Spleen (tissue), 11 donors: Measurements from ENCODE around the gene RFTN1. TPM values are rescaled to one million over a fixed set of nuclear protein-coding genes. Genes with fewer than 3 reads are reported as not detected.

Experiments used
- DNase-seq: peaks from one replicate; pipeline ENCODE4 v3.0.0-alpha.2; 2020
- H3K27ac ChIP-seq, 8 donors: fragments of 200-600 bp; sonication (generic) in 7 of 8; 1 replicate in 4 of 8; 2 replicates in 4 of 8; pipeline versions ENCODE4 v1.5.0 to v1.8.0; 2016 to 2021; ENCODE audit warnings: inconsistent platforms in 4 of 8, mild to moderate bottlenecking in 4 of 8, moderate library complexity in 1 of 8
- H3K27me3 ChIP-seq, 7 donors: fragments of 200-600 bp; sonication (generic) in 6 of 7; replicated peaks in 1 of 7; 1 replicate in 4 of 7; 2 replicates in 3 of 7; pipeline versions ENCODE4 v1.5.0 to v1.8.0; 2016 to 2021; ENCODE audit warnings: inconsistent platforms in 3 of 7, mild to moderate bottlenecking in 1 of 7
- H3K36me3 ChIP-seq, 6 donors: fragments of 200-600 bp; sonication (generic) in 5 of 6; 1 replicate in 4 of 6; 2 replicates in 2 of 6; pipeline versions ENCODE4 v1.5.0 to v1.8.0; 2016 to 2021; ENCODE audit warnings: inconsistent platforms in 2 of 6
- H3K4me1 ChIP-seq, 6 donors: fragments of 200-600 bp; sonication (generic) in 5 of 6; 1 replicate in 3 of 6; 2 replicates in 3 of 6; pipeline versions ENCODE4 v1.5.0 to v1.8.0; 2016 to 2021; ENCODE audit warnings: inconsistent platforms in 3 of 6
- H3K4me3 ChIP-seq, 8 donors: fragments of 200-600 bp; sonication (generic) in 7 of 8; 1 replicate in 4 of 8; 2 replicates in 4 of 8; pipeline versions ENCODE4 v1.5.0 to v1.8.0; 2016 to 2021; ENCODE audit warnings: inconsistent platforms in 4 of 8, mild to moderate bottlenecking in 4 of 8, moderate library complexity in 2 of 8
- H3K9me3 ChIP-seq, 8 donors: fragments of 200-600 bp; sonication (generic) in 7 of 8; 1 replicate in 4 of 8; 2 replicates in 4 of 8; pipeline versions ENCODE4 v1.5.0 to v1.8.0; 2016 to 2021; ENCODE audit warnings: inconsistent platforms in 4 of 8
- CTCF ChIP-seq, 11 experiments: fragments of 200-600 bp in 7 of 11; fragments of 450-650 bp in 4 of 11; sonication (generic) in 4 of 11; IDR thresholded peaks in 8 of 11; conservative IDR thresholded peaks in 3 of 11; 1 replicate in 7 of 11; 2 replicates in 4 of 11; pipeline versions ENCODE4 v1.4.0 to v1.8.0; 2016 to 2021; ENCODE audit warnings: antibody characterized with exemption in 11 of 11, inconsistent platforms in 4 of 11, mild to moderate bottlenecking in 1 of 11
- POLR2A ChIP-seq, 3 donors: fragments of 450-650 bp; IDR thresholded peaks; one replicate each; pipeline ENCODE4 v1.5.1; 2017; ENCODE audit warnings: antibody characterized with exemption in 3 of 3, mild to moderate bottlenecking in 1 of 3
- POLR2AphosphoS5 ChIP-seq, 3 donors: sonication (generic); formaldehyde crosslinking; IDR thresholded peaks; one replicate each; pipeline ENCODE4 v1.5.1; 2017; ENCODE audit warnings: antibody characterized with exemption in 3 of 3
- WGBS, 5 donors: extraction: QIAGEN DNeasy Blood & Tissue Kit in 3 of 5; methylation state at CpG; one replicate each; pipeline versions ENCODE4 v1.1.5 to v1.1.7; 2013 to 2018; 5-methylcytosine and 5-hydroxymethylcytosine counted together
- intact Hi-C: fragments of 100-400 bp; cut with DNase I; formaldehyde crosslinking; loops from one replicate; pipeline ENCODE4 v1.15.0; 2023; ENCODE audit warnings: low total_unique reads
- polyA plus RNA-seq, 3 donors: library from polyadenylated mRNA; stranded (reverse); fragments of 200-250 nt; gene quantifications; one replicate each; pipeline ENCODE4 v1.2.1, GENCODE V29; 2013
- total RNA-seq, 7 donors: library from RNA; depleted of rRNA in 3 of 7; stranded (reverse); fragments of >200 nt in 3 of 7; fragmentation: NEBNext Ultra II Directional in 4 of 7; extraction: Animal tissue kit (Norgen Biotek cat#: 25700) in 4 of 7; gene quantifications; one replicate each; pipeline versions ENCODE4 v1.1.0 to v1.2.1, GENCODE V29; 2016 to 2021
- donor health status: healthy with polysubstance abuse.
- donor health status: DM: no; HTN: no; CAD: no; lungs with moderate emphysema.
- donor health status: DM: no; HTN: no; CAD: no.
- donor health status: Bipolar disorder and iron deficiency.
- donor health status: healthy.
- donor health status: DM: no; HTN: no; CAD: no.
- donor health status: DM: yes; HTN: yes; CAD: no.

RFTN1 gene
- total and polyA plus RNA-seq, 10 donors: 30.4 to 106 (median 75.3) TPM

DNA sequence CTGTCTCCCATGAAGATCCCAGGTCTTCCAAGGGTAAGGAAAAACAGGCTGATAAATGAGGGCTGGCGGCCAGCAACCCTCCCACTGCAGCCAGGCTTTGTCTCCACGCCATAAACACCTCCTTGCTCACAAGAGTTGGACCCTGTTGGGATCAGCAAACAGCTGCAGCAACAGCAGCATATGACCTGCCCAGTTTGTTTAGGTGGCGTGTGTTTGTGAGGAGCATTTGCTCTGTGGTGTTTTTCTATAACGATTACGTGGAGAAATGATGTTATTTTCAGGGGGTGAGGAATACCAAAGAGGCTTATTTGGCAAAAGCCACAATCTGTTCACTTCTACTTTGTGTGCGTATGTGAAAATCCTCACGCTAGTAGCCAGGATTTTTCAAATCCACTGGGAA lies 58.5 kb downstream of the RFTN1 start:
- H3K4me3 ChIP-seq: no peak overlapping the region
- no peak overlapping the region for H3K27ac ChIP-seq
- H3K36me3 ChIP-seq: peaks cover 0 to 11% (median 2%) of the 10 kb centered on the region in 6 donors
- TF ChIP-seq POLR2AphosphoS5 (IDR thresholded peaks at IDR 0.05): no peak
- DNase-seq: no peak
- H3K4me1 ChIP-seq: peaks cover 0 to 30% (median 0%) of the 10 kb centered on the region in 6 donors
- intact Hi-C loops: no loop called here
- WGBS, 5 donors: 92 to 95% (median 94%) methylated on average over 7 of the region's 7 CpGs
- H3K9me3 ChIP-seq: no peaks in the 10 kb centered on the region
- no peaks in the 10 kb centered on the region for H3K27me3 ChIP-seq

DNA sequence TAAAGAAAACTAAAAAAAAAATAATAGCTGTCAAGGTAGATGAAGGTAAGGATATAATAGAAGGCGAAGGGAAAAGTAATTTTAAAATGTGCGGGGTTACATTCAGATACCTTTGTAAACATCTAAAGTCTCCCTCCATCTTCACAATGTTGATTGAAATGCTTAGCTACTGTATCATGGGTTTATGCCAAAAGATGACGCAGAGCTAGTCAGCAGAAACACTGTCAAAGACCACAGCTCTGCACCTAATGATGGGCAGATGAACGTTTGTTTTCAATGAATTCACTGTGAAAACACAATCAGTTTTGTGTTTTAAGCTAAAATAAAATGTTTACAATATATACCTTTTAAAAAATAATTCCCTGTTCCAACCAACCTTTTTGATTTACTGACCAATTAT lies 61.2 kb downstream of the RFTN1 start:
- no peak for TF ChIP-seq CTCF (IDR thresholded peaks at IDR 0.05 in 8 of 11, conservative IDR thresholded peaks at IDR 0.05 in 3 of 11)
- TF ChIP-seq POLR2A (IDR thresholded peaks at IDR 0.05): no peak
- TF ChIP-seq POLR2AphosphoS5 (IDR thresholded peaks at IDR 0.05): no peak
- no peak overlapping the region for H3K27ac ChIP-seq
- no peak overlapping the region for H3K4me3 ChIP-seq
- DNase-seq: no peak
- no peaks in the 10 kb centered on the region for H3K9me3 ChIP-seq
- intact Hi-C loops: no loop called here
- peaks cover 0 to 11% (median 0%) of the 10 kb centered on the region in 6 donors for H3K36me3 ChIP-seq
- peaks cover 0 to 42% (median 6%) of the 10 kb centered on the region in 6 donors for H3K4me1 ChIP-seq
- no peaks in the 10 kb centered on the region for H3K27me3 ChIP-seq
- WGBS, 5 donors: 75 to 79% (median 78%) methylated on average over 4 of the region's 4 CpGs

- Histone ChIP-seq H3K27me3 (no peaks in the 10 kb centered on the region), H3K4me3 (no peak overlapping the region), H3K4me1 (peaks cover 0 to 41% (median 12%) of the 10 kb centered on the region in 6 donors), H3K36me3 (peaks cover 0 to 14% (median 0%) of the 10 kb centered on the region in 6 donors), H3K27ac (peak overlapping the region in 3 of 8 donors; percentile 5 to 16 (median 7)), H3K9me3 (no peaks in the 10 kb centered on the region)
- intact Hi-C loops: no loop called here
- 65 to 77% (median 70%) methylated on average over 6 of the region's 6 CpGs for WGBS, 5 donors
- no peak for DNase-seq
- no peak for TF ChIP-seq POLR2AphosphoS5 (IDR thresholded peaks at IDR 0.05)
- no peak for TF ChIP-seq POLR2A (IDR thresholded peaks at IDR 0.05)
- TF ChIP-seq CTCF (IDR thresholded peaks at IDR 0.05 in 8 of 11, conservative IDR thresholded peaks at IDR 0.05 in 3 of 11): no peak
Measured at GRCh38 chr3:16449369-16449768, 64.1 kb downstream of the RFTN1 start.

- Histone ChIP-seq H3K9me3 (no peaks in the 10 kb centered on the region), H3K27ac (peak overlapping the region in 3 of 8 donors; percentile 10 to 32 (median 18)), H3K36me3 (peaks cover 0 to 14% (median 0%) of the 10 kb centered on the region in 6 donors), H3K4me1 (peaks cover 0 to 34% (median 12%) of the 10 kb centered on the region in 6 donors), H3K4me3 (no peak overlapping the region), H3K27me3 (no peaks in the 10 kb centered on the region)
- no peak for DNase-seq
- no peak for TF ChIP-seq POLR2A (IDR thresholded peaks at IDR 0.05)
- TF ChIP-seq POLR2AphosphoS5 (IDR thresholded peaks at IDR 0.05): no peak
- no peak for TF ChIP-seq CTCF (IDR thresholded peaks at IDR 0.05 in 8 of 11, conservative IDR thresholded peaks at IDR 0.05 in 3 of 11)
- intact Hi-C loops: no loop called here
- WGBS, 5 donors: 56 to 73% (median 68%) methylated on average over 6 of the region's 6 CpGs
Measured at GRCh38 chr3:16448639-16449070, 64.8 kb downstream of the RFTN1 start.
